PFSK-1 (cell line): Measurements from ENCODE around the gene GRK2.

Source experiments
- FOXP2 ChIP-seq: optimal IDR thresholded peaks from 2 replicates; pipeline ENCODE3; 2011; ENCODE audit warnings: borderline replicate concordance, control low read depth, inconsistent platforms; ENCODE audit not compliant: insufficient read depth; ENCODE audit errors: extremely low read length, extremely low read depth
- POLR2AphosphoS5 ChIP-seq: IDR thresholded peaks from 2 replicates; pipeline ENCODE4 v1.6.1; 2012; ENCODE audit warnings: low read depth, mild to moderate bottlenecking, control low read depth, low read length, moderate library complexity
- REST ChIP-seq, 2 experiments: IDR thresholded peaks; 2 replicates each; pipeline versions ENCODE4 v1.6.1 to v1.8.0; 2011 to 2012; ENCODE audit warnings: low read depth in 2 of 2, low read length in 2 of 2, control low read depth in 1 of 2, inconsistent platforms in 1 of 2, mild to moderate bottlenecking in 1 of 2, moderate library complexity in 1 of 2; ENCODE audit not compliant: insufficient read depth in 1 of 2
- SIN3A ChIP-seq: IDR thresholded peaks from 2 replicates; pipeline ENCODE4 v1.6.1; 2012; ENCODE audit warnings: mild to moderate bottlenecking, low read length, moderate library complexity, borderline replicate concordance; ENCODE audit not compliant: insufficient read depth
- TAF1 ChIP-seq: IDR thresholded peaks from 2 replicates; pipeline ENCODE4 v1.6.1; 2012; ENCODE audit warnings: low read length, control low read depth, borderline replicate concordance; ENCODE audit not compliant: insufficient read depth

- no peak for TF ChIP-seq REST (IDR thresholded peaks at IDR 0.05; ENCODE audit: insufficient read depth in 1 of 2, low read depth in 2 of 2, low read length in 2 of 2)
- no peak for TF ChIP-seq POLR2AphosphoS5
- TF ChIP-seq TAF1, result no peak
- TF ChIP-seq SIN3A, result no peak
- no peak for TF ChIP-seq FOXP2
Observed at GRCh38 chr11:67260406-67260805, 5.9 kb upstream of the GRK2 start.
